ENCODE measurements around the gene CFAP299.
A peak's percentile ranks its signal among the peaks of the same experiment; 100 is the strongest.

The CFAP299 gene

GRCh38 chr4:80452768-80453167, 117.2 kb downstream of the CFAP299 start:
- Histone ChIP-seq H3K27me3 (ENCODE audit: insufficient read depth, poor library complexity, severe bottlenecking) (no peaks in the 10 kb centered on the region), H3K4me3 (ENCODE audit: severe bottlenecking) (no peak overlapping the region), H3K9me3 (ENCODE audit: severe bottlenecking) (no peaks in the 10 kb centered on the region), H3K27ac (ENCODE audit: poor library complexity, severe bottlenecking) (peak overlapping the region; percentile 94), H3K4me1 (ENCODE audit: insufficient read depth, poor library complexity, severe bottlenecking) (peaks cover 27% of the 10 kb centered on the region), H3K36me3 (ENCODE audit: low read depth) (no peaks in the 10 kb centered on the region)
- ATAC-seq (ENCODE audit: low read depth) (peak; percentile 48), DNase-seq (ENCODE audit: low spot score) (no peak)
- TF ChIP-seq CTCF (IDR thresholded peaks at IDR 0.05; ENCODE audit: poor library complexity, severe bottlenecking), result no peak

- H3K27me3 ChIP-seq (ENCODE audit: insufficient read depth, poor library complexity, severe bottlenecking), result no peaks in the 10 kb centered on the region
- no peaks in the 10 kb centered on the region for H3K36me3 ChIP-seq (ENCODE audit: low read depth)
- DNase-seq (ENCODE audit: low spot score) (no peak), ATAC-seq (ENCODE audit: low read depth) (peak; percentile 97)
- H3K27ac ChIP-seq (ENCODE audit: poor library complexity, severe bottlenecking), result peak overlapping the region; percentile 94
- H3K4me3 ChIP-seq (ENCODE audit: severe bottlenecking), result no peak overlapping the region
- peaks cover 27% of the 10 kb centered on the region for H3K4me1 ChIP-seq (ENCODE audit: insufficient read depth, poor library complexity, severe bottlenecking)
- TF ChIP-seq CTCF (IDR thresholded peaks at IDR 0.05; ENCODE audit: poor library complexity, severe bottlenecking), result peak; percentile 37
- H3K9me3 ChIP-seq (ENCODE audit: severe bottlenecking), result no peaks in the 10 kb centered on the region
Measured at GRCh38 chr4:80454040-80454439, 118.5 kb downstream of the CFAP299 start.

GRCh38 chr4:80454556-80454955, 119.0 kb downstream of the CFAP299 start:
- H3K27ac ChIP-seq (ENCODE audit: poor library complexity, severe bottlenecking), result peak overlapping the region; percentile 94
- TF ChIP-seq CTCF (IDR thresholded peaks at IDR 0.05; ENCODE audit: poor library complexity, severe bottlenecking), result no peak
- H3K4me1 ChIP-seq (ENCODE audit: insufficient read depth, poor library complexity, severe bottlenecking), result peaks cover 27% of the 10 kb centered on the region
- H3K9me3 ChIP-seq (ENCODE audit: severe bottlenecking), result no peaks in the 10 kb centered on the region
- no peaks in the 10 kb centered on the region for H3K27me3 ChIP-seq (ENCODE audit: insufficient read depth, poor library complexity, severe bottlenecking)
- ATAC-seq (ENCODE audit: low read depth) (peak; percentile 5; the same call in 2 of the 3 replicates), DNase-seq (ENCODE audit: low spot score) (no peak)
- H3K4me3 ChIP-seq (ENCODE audit: severe bottlenecking), result no peak overlapping the region
- no peaks in the 10 kb centered on the region for H3K36me3 ChIP-seq (ENCODE audit: low read depth)

GRCh38 chr4:80459918-80460473, 124.5 kb downstream of the CFAP299 start:
- H3K36me3 ChIP-seq (ENCODE audit: low read depth), result no peaks in the 10 kb centered on the region
- ATAC-seq (ENCODE audit: low read depth), result no peak
- no peak for TF ChIP-seq CTCF (IDR thresholded peaks at IDR 0.05; ENCODE audit: poor library complexity, severe bottlenecking)
- H3K4me1 ChIP-seq (ENCODE audit: insufficient read depth, poor library complexity, severe bottlenecking), result peaks cover 16% of the 10 kb centered on the region
- H3K27ac ChIP-seq (ENCODE audit: poor library complexity, severe bottlenecking), result no peak overlapping the region
- DNase-seq (ENCODE audit: low spot score), result no peak
- H3K27me3 ChIP-seq (ENCODE audit: insufficient read depth, poor library complexity, severe bottlenecking), result no peaks in the 10 kb centered on the region
- no peaks in the 10 kb centered on the region for H3K9me3 ChIP-seq (ENCODE audit: severe bottlenecking)
- no peak overlapping the region for H3K4me3 ChIP-seq (ENCODE audit: severe bottlenecking)

GRCh38 chr4:80461412-80461811, 125.9 kb downstream of the CFAP299 start:
- Histone ChIP-seq H3K9me3 (ENCODE audit: severe bottlenecking) (no peaks in the 10 kb centered on the region), H3K4me3 (ENCODE audit: severe bottlenecking) (no peak overlapping the region), H3K4me1 (ENCODE audit: insufficient read depth, poor library complexity, severe bottlenecking) (peaks cover 16% of the 10 kb centered on the region), H3K36me3 (ENCODE audit: low read depth) (no peaks in the 10 kb centered on the region), H3K27me3 (ENCODE audit: insufficient read depth, poor library complexity, severe bottlenecking) (no peaks in the 10 kb centered on the region), H3K27ac (ENCODE audit: poor library complexity, severe bottlenecking) (no peak overlapping the region)
- peak; percentile 68 for ATAC-seq (ENCODE audit: low read depth)
- no peak for DNase-seq (ENCODE audit: low spot score)
- TF ChIP-seq CTCF (IDR thresholded peaks at IDR 0.05; ENCODE audit: poor library complexity, severe bottlenecking), result no peak

Data from RWPE2 (cell line).